ENCODE results near the gene GRIA3.

DNA sequence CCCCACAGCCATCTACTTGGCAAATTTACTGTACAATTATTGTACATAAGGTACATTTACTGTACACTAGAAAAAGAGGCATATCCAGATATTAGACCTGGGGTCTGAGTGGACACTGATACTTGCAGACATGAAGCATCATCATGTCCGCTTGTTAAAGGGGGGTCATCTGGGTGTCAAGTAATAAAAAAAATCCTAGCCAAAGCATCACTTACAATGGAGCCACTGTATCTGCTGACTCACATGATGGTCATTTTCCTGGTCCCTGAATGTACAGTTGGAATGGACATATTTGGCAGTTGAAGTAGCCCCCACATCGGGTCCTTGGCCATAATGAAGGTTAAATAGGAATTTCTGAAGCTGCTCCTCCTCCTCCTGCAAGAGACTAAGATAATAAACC is 320.0 kb downstream of the GRIA3 start:
- TF ChIP-seq EZH2 (IDR thresholded peaks at IDR 0.05; ENCODE audit: low read depth): no peak
- TF ChIP-seq, protein P1, sequence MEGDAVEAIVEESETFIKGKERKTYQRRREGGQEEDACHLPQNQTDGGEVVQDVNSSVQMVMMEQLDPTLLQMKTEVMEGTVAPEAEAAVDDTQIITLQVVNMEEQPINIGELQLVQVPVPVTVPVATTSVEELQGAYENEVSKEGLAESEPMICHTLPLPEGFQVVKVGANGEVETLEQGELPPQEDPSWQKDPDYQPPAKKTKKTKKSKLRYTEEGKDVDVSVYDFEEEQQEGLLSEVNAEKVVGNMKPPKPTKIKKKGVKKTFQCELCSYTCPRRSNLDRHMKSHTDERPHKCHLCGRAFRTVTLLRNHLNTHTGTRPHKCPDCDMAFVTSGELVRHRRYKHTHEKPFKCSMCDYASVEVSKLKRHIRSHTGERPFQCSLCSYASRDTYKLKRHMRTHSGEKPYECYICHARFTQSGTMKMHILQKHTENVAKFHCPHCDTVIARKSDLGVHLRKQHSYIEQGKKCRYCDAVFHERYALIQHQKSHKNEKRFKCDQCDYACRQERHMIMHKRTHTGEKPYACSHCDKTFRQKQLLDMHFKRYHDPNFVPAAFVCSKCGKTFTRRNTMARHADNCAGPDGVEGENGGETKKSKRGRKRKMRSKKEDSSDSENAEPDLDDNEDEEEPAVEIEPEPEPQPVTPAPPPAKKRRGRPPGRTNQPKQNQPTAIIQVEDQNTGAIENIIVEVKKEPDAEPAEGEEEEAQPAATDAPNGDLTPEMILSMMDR (conservative IDR thresholded peaks at IDR 0.05): no peak

Data from PC-9 (cell line).